Measurements from ENCODE around the gene DNASE2B. TPM values are rescaled to one million over a fixed set of nuclear protein-coding genes. Genes with fewer than 3 reads are reported as not detected.
"Not testable (repeated sequence)": the region's sequence is repeated elsewhere in the genome, so short reads cannot be mapped to it uniquely, and the experiment has no call there.

The DNASE2B gene
- total RNA-seq, 1 donor from 2014 or later: not detected

DNA sequence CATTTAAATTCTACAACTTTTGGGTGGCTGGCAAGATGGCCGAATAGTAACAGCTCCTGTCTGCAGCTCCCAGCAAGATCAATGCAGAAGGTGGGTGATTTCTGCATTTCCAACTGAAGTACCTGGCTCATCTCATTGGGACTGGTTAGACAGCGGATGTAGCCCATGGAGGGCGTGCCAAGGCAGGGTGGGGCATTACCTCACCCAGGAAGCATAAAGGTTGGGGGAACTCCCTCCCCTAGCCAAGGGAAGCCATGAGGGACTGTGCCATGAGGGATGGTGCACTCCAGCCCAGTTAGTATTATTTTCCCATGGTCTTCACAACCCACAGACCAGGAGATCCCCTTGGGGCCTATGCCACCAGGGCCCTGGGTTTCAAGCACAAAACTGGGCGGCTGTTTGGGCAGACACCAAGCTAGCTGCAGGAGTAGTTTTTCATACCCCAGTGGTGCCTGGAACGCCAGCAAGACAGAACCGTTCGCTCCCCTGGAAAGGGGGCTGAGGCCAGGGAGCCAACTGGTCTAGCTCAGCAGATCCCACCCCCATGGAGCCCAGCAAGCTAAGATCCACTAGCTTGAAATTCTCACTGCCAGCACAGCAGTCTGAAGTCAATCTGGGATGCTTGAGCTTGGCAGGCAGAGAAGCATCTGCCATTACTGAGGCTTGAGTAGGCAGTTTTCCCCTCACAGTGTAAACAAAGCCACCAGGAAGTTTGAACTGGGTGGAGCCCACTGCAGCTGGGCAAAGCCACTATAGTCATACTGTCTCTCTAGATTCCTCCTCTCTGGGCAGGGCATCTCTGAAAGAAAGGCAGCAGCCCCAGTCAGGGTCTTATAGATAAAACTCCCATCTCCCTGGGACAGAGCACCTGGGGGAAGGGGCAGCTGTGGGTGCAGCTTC, 44.7 kb downstream of the DNASE2B start:
- H3K9me3 ChIP-seq (ENCODE audit: control insufficient read depth in 3 of 3, low read length in 3 of 3); H3K4me1 ChIP-seq (ENCODE audit: control insufficient read depth in 3 of 3, insufficient read depth in 3 of 3, low read length in 3 of 3); H3K36me3 ChIP-seq (ENCODE audit: control insufficient read depth in 3 of 3, insufficient read depth in 3 of 3, low read length in 3 of 3); H3K9ac ChIP-seq (ENCODE audit: low read depth in 1 of 3, low read length in 3 of 3); H3K4me3 ChIP-seq (ENCODE audit: low read length in 3 of 3); H3K27ac ChIP-seq (ENCODE audit: low read depth, low read length); H3K27me3 ChIP-seq (ENCODE audit: control insufficient read depth in 3 of 3, insufficient read depth in 3 of 3, low read length in 3 of 3): not testable (repeated sequence)

DNA sequence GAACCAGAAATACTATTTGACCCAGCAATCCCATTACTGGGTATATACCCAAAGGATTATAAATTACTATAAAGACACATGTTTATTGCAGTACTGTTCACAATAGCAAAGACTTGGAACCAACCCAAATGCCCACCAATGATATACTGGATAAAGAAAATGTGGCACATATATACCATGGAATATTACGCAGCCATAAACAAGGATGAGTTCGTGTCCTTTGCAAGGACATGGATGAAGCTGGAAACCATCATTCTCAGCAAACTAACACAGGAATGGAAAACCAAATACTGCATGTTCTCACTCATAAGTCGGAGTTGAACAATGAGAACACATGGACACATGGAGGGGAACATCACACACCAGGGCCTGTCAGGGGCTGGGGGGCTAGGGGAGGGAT, 50.4 kb downstream of the DNASE2B start:
- not testable (repeated sequence) for H3K27ac ChIP-seq (ENCODE audit: low read depth, low read length); H3K36me3 ChIP-seq (ENCODE audit: control insufficient read depth in 3 of 3, insufficient read depth in 3 of 3, low read length in 3 of 3); H3K9me3 ChIP-seq (ENCODE audit: control insufficient read depth in 3 of 3, low read length in 3 of 3); H3K4me1 ChIP-seq (ENCODE audit: control insufficient read depth in 3 of 3, insufficient read depth in 3 of 3, low read length in 3 of 3); H3K4me3 ChIP-seq (ENCODE audit: low read length in 3 of 3); H3K9ac ChIP-seq (ENCODE audit: low read depth in 1 of 3, low read length in 3 of 3); H3K27me3 ChIP-seq (ENCODE audit: control insufficient read depth in 3 of 3, insufficient read depth in 3 of 3, low read length in 3 of 3)

DNA sequence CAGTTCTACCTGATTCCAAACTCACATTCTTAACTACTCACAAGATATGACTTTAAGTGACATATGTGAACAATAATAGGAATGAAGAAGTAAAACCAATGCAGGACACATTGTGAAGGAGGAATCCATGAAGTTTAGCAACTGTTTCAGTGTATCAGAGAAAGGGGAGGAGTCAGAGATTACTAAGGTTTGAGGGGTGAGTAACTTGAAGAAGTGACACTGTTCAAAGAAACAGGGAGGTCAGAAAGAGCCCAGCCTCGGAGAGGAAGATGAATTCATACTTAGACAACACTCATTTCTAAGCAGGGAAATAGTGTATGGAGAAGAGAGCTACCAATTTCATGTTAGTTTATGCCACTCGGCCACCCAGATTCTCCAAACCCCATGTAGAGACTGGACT, 52.6 kb downstream of the DNASE2B start:
- Histone ChIP-seq H3K4me3 (ENCODE audit: low read length in 3 of 3) (no peak overlapping the region), H3K9me3 (ENCODE audit: control insufficient read depth in 3 of 3, low read length in 3 of 3) (no peaks in the 10 kb centered on the region), H3K36me3 (ENCODE audit: control insufficient read depth in 3 of 3, insufficient read depth in 3 of 3, low read length in 3 of 3) (no peaks in the 10 kb centered on the region), H3K4me1 (ENCODE audit: control insufficient read depth in 3 of 3, insufficient read depth in 3 of 3, low read length in 3 of 3) (no peaks in the 10 kb centered on the region), H3K9ac (ENCODE audit: low read depth in 1 of 3, low read length in 3 of 3) (no peak overlapping the region), H3K27ac (ENCODE audit: low read depth, low read length) (no peak overlapping the region), H3K27me3 (ENCODE audit: control insufficient read depth in 3 of 3, insufficient read depth in 3 of 3, low read length in 3 of 3) (peaks cover 9 to 12% (median 11%) of the 10 kb centered on the region in 3 donors)

DNA sequence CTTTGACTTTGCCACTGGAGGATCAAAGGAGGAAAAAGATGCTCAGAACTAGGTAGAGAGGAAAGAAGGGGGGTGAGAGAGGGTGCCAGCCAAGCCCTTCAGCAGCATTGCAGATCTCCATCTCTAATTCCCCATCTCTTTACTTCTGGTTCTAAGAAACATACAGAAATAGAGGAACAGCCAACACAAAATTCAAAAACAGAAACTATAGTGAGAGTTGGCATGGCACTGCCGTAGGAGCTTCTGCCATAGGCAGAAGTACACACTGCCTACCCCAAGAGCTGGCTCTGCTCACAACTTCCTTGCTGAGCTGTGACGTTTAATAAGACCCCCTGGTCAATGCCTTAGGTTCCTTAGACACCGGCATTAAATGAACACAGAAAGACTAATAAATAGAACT, 54.2 kb downstream of the DNASE2B start:
- Histone ChIP-seq H3K9ac (ENCODE audit: low read depth in 1 of 3, low read length in 3 of 3) (no peak overlapping the region), H3K4me1 (ENCODE audit: control insufficient read depth in 3 of 3, insufficient read depth in 3 of 3, low read length in 3 of 3) (no peaks in the 10 kb centered on the region), H3K27me3 (ENCODE audit: control insufficient read depth in 3 of 3, insufficient read depth in 3 of 3, low read length in 3 of 3) (peaks cover 12 to 15% (median 13%) of the 10 kb centered on the region in 3 donors), H3K27ac (ENCODE audit: low read depth, low read length) (no peak overlapping the region), H3K4me3 (ENCODE audit: low read length in 3 of 3) (no peak overlapping the region), H3K9me3 (ENCODE audit: control insufficient read depth in 3 of 3, low read length in 3 of 3) (no peaks in the 10 kb centered on the region), H3K36me3 (ENCODE audit: control insufficient read depth in 3 of 3, insufficient read depth in 3 of 3, low read length in 3 of 3) (no peaks in the 10 kb centered on the region)

DNA sequence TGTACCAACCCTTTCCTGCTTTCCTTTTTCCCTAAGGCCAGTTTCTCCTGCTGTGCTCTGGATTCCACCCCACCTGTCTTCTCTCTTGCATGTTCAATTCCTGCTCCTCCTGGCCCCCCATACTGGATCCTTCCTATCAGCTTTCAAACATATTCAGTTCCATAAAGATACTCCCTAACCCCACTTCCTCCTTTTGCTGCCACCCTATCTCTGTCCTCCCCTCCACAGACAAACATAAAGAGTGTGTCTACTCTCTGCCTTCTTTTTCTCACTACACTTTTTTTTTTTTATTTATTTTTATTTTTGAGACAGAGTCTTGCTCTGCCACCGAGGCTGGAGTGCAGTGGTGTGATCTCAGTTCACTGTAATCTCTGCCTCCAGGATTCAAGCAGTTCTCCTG, 63.8 kb downstream of the DNASE2B start:
- Histone ChIP-seq H3K9me3 (ENCODE audit: control insufficient read depth in 3 of 3, low read length in 3 of 3) (no peaks in the 10 kb centered on the region), H3K27ac (ENCODE audit: low read depth, low read length) (no peak overlapping the region), H3K36me3 (ENCODE audit: control insufficient read depth in 3 of 3, insufficient read depth in 3 of 3, low read length in 3 of 3) (no peaks in the 10 kb centered on the region), H3K9ac (ENCODE audit: low read depth in 1 of 3, low read length in 3 of 3) (no peak overlapping the region), H3K4me1 (ENCODE audit: control insufficient read depth in 3 of 3, insufficient read depth in 3 of 3, low read length in 3 of 3) (no peaks in the 10 kb centered on the region), H3K4me3 (ENCODE audit: low read length in 3 of 3) (no peak overlapping the region), H3K27me3 (ENCODE audit: control insufficient read depth in 3 of 3, insufficient read depth in 3 of 3, low read length in 3 of 3) (peaks cover 3 to 11% (median 10%) of the 10 kb centered on the region in 3 donors)

Other genes starting within 250 kb of the DNASE2B start
- gene SAMD13, start 96.8 kb upstream of the DNASE2B start, total RNA-seq: 13.0 TPM
- gene RPF1, start 80.8 kb downstream of the DNASE2B start, total RNA-seq: 20.9 TPM
- 1.0 TPM for gene SPATA1, start 107.9 kb downstream of the DNASE2B start, total RNA-seq
- 20.9 TPM for gene GNG5, start 108.1 kb downstream of the DNASE2B start, total RNA-seq
- 2.6 TPM for gene CTBS, start 176.0 kb downstream of the DNASE2B start, total RNA-seq